HepG2 (cell line): Measurements from ENCODE around the gene FAM110A. TPM values are rescaled to one million over a fixed set of nuclear protein-coding genes. Genes with fewer than 3 reads are reported as not detected.

ENCODE experiments used
- ATAC-seq: fragments of 200-7000 bp; cut with Tn5 transposase; 3 replicates; pipeline ENCODE4 v1.9.1; 2020; ENCODE audit warnings: mild to moderate bottlenecking, moderate library complexity
- BruUV-seq: library from RNA; stranded (reverse); fragments of 400-500 nt; replicated peaks from 2 replicates; lab custom pipeline; 2021; lab: Mats Ljungman, UMichigan
- CTCF ChIA-PET: fragments of 300-600 bp; formaldehyde crosslinking; extraction: SDS; loops from one replicate; lab custom pipeline; 2021; ENCODE audit warnings: low total read pairs, inconsistent platforms, low intra/inter-chr PET ratio; lab: Yijun Ruan, JAX
- POLR2A ChIA-PET: fragments of 350-600 bp; sonication (Branson Sonifier 250); formaldehyde crosslinking; loops from one replicate; lab custom pipeline; 2020; ENCODE audit warnings: antibody characterized with exemption, inconsistent platforms; lab: Yijun Ruan, JAX
- DNase-seq: peaks from one replicate; pipeline ENCODE4 v3.0.0-alpha.2; 2015; ENCODE audit warnings: low spot score
- FAIRE-seq: peaks from 3 replicates; lab custom pipeline; 2011; peaks lifted over from hg19 to GRCh38; lab: Jason Lieb, UNC
- H2AFZ ChIP-seq: one replicate; pipeline ENCODE4 v1.6.1; 2011; ENCODE audit warnings: low read length, inconsistent platforms
- H3K27ac ChIP-seq: fragments of 300-600 bp; 3 replicates; pipeline ENCODE4 v1.8.0; 2011; ENCODE audit warnings: mixed run types, mild to moderate bottlenecking, mixed read lengths, low read length, inconsistent platforms; ENCODE audit not compliant: insufficient read depth; ENCODE audit errors: extremely low read length
- H3K27me3 ChIP-seq, 2 experiments: fragments of 200-600 bp in 1 of 2; 2 replicates in 1 of 2; 3 replicates in 1 of 2; pipeline versions ENCODE4 v1.6.0 to v1.8.0; 2011; ENCODE audit warnings: low read length in 2 of 2, mild to moderate bottlenecking in 2 of 2, moderate library complexity in 2 of 2, inconsistent platforms in 1 of 2; ENCODE audit not compliant: insufficient read depth in 2 of 2, control insufficient read depth in 1 of 2
- H3K36me3 ChIP-seq, 2 experiments: fragments of 200-600 bp in 1 of 2; replicated peaks in 1 of 2; 2 replicates in 1 of 2; 3 replicates in 1 of 2; pipeline versions ENCODE4 v1.5.1 to v1.8.0; 2011; ENCODE audit warnings: low read length in 2 of 2, inconsistent platforms in 1 of 2; ENCODE audit not compliant: insufficient read depth in 2 of 2, control insufficient read depth in 1 of 2
- H3K4me1 ChIP-seq: 2 replicates; pipeline ENCODE4 v1.5.1; 2012; ENCODE audit warnings: low read length, inconsistent platforms; ENCODE audit not compliant: insufficient read depth
- H3K4me2 ChIP-seq: 2 replicates; pipeline ENCODE4 v1.6.0; 2011; ENCODE audit warnings: low read depth, low read length, inconsistent platforms
- H3K4me3 ChIP-seq, 3 experiments: fragments of 200-600 bp in 1 of 3; sonication (generic), shearing (Covaris generic) in 1 of 3; replicated peaks in 1 of 3; 2 replicates each; pipeline ENCODE4 v1.5.1; 2011 to 2016; ENCODE audit warnings: low read length in 3 of 3, inconsistent platforms in 2 of 3, low read depth in 2 of 3, mild to moderate bottlenecking in 2 of 3, control low read depth in 1 of 3, mixed read lengths in 1 of 3; ENCODE audit not compliant: insufficient read depth in 1 of 3
- H3K79me2 ChIP-seq: one replicate; pipeline ENCODE4 v1.6.1; 2011; ENCODE audit warnings: low read length, inconsistent platforms; ENCODE audit not compliant: insufficient read depth
- H3K9ac ChIP-seq: 2 replicates; pipeline ENCODE4 v1.6.0; 2011; ENCODE audit warnings: mild to moderate bottlenecking, low read depth, low read length, inconsistent platforms; ENCODE audit not compliant: insufficient read depth
- H3K9me3 ChIP-seq: 2 replicates; pipeline ENCODE4 v1.5.1; 2012; ENCODE audit warnings: mild to moderate bottlenecking, low read length
- H4K20me1 ChIP-seq: 2 replicates; pipeline ENCODE4 v1.6.0; 2011; ENCODE audit warnings: inconsistent platforms, mild to moderate bottlenecking, low read length, moderate library complexity; ENCODE audit not compliant: insufficient read depth
- CREM ChIP-seq, 2 experiments: sonication (generic) in 1 of 2; formaldehyde crosslinking in 1 of 2; IDR thresholded peaks; 2 replicates each; pipeline versions ENCODE4 v1.4.0 to v1.6.1; 2016 to 2020; ENCODE audit warnings: antibody characterized with exemption in 1 of 2, mild to moderate bottlenecking in 1 of 2, missing genetic modification reagents in 1 of 2
- DR1 ChIP-seq: sonication (generic); formaldehyde crosslinking; IDR thresholded peaks from 2 replicates; pipeline ENCODE4 v1.8.0; 2021; ENCODE audit warnings: mild to moderate bottlenecking, missing genetic modification reagents, inconsistent platforms
- ERF ChIP-seq: IDR thresholded peaks from 2 replicates; pipeline ENCODE4 v1.6.1; 2018; ENCODE audit warnings: missing biosample characterization, missing genetic modification reagents
- GLI4 ChIP-seq: sonication (generic); formaldehyde crosslinking; IDR thresholded peaks from 2 replicates; pipeline ENCODE4 v1.5.1; 2020; ENCODE audit warnings: missing genetic modification reagents, mild to moderate bottlenecking, moderate library complexity, borderline replicate concordance
- HES4 ChIP-seq: sonication (generic); formaldehyde crosslinking; IDR thresholded peaks from 2 replicates; pipeline ENCODE4 v1.9.0; 2021; ENCODE audit warnings: mild to moderate bottlenecking, missing genetic modification reagents, borderline replicate concordance
- NFATC3 ChIP-seq: sonication (generic); formaldehyde crosslinking; IDR thresholded peaks from 2 replicates; pipeline ENCODE4 v1.5.1; 2020; ENCODE audit warnings: mild to moderate bottlenecking, missing genetic modification reagents
- NR0B2 ChIP-seq: sonication (generic); formaldehyde crosslinking; IDR thresholded peaks from 2 replicates; pipeline ENCODE4 v1.4.0; 2020; ENCODE audit warnings: mild to moderate bottlenecking, missing genetic modification reagents
- SMAD9 ChIP-seq: sonication (generic); formaldehyde crosslinking; IDR thresholded peaks from 2 replicates; pipeline ENCODE4 v1.5.1; 2020; ENCODE audit warnings: mild to moderate bottlenecking, missing genetic modification reagents
- TAF15 ChIP-seq: fragments of 200-400 bp; formaldehyde crosslinking; IDR thresholded peaks from one replicate; pipeline ENCODE4 v1.6.1; 2018; ENCODE audit warnings: mild to moderate bottlenecking, low read depth, low read length; ENCODE audit not compliant: poor library complexity, severe bottlenecking
- THAP8 ChIP-seq: sonication (generic); formaldehyde crosslinking; IDR thresholded peaks from 2 replicates; pipeline ENCODE4 v1.5.1; 2020; ENCODE audit warnings: missing genetic modification reagents, mild to moderate bottlenecking, borderline replicate concordance
- TSC22D2 ChIP-seq: sonication (generic); formaldehyde crosslinking; IDR thresholded peaks from 2 replicates; pipeline ENCODE4 v1.5.1; 2020; ENCODE audit warnings: missing genetic modification reagents, mild to moderate bottlenecking, borderline replicate concordance
- ZBTB8A ChIP-seq: sonication (generic); formaldehyde crosslinking; IDR thresholded peaks from 2 replicates; pipeline ENCODE4 v1.4.0; 2020; ENCODE audit warnings: mild to moderate bottlenecking, low read depth, missing genetic modification reagents, borderline replicate concordance
- ZNF496 ChIP-seq: sonication (generic); formaldehyde crosslinking; IDR thresholded peaks from 2 replicates; pipeline ENCODE4 v1.8.1; 2023; ENCODE audit warnings: mild to moderate bottlenecking, moderate library complexity, missing genetic modification reagents; ENCODE audit not compliant: insufficient replicate concordance
- ZNF737 ChIP-seq: sonication (generic); formaldehyde crosslinking; IDR thresholded peaks from 2 replicates; pipeline ENCODE4 v1.5.0; 2020; ENCODE audit warnings: missing genetic modification reagents, mild to moderate bottlenecking, borderline replicate concordance
- ZNF749 ChIP-seq: sonication (generic); formaldehyde crosslinking; IDR thresholded peaks from 2 replicates; pipeline ENCODE4 v1.8.0; 2022; ENCODE audit warnings: mild to moderate bottlenecking, missing genetic modification reagents, moderate library complexity, borderline replicate concordance
- ZSCAN21 ChIP-seq: sonication (generic); formaldehyde crosslinking; IDR thresholded peaks from 2 replicates; pipeline ENCODE4 v1.8.0; 2022; ENCODE audit warnings: mild to moderate bottlenecking, missing genetic modification reagents, moderate library complexity, borderline replicate concordance
- ZSCAN25 ChIP-seq: sonication (generic); formaldehyde crosslinking; IDR thresholded peaks from 2 replicates; pipeline ENCODE4 v1.8.0; 2022; ENCODE audit warnings: mild to moderate bottlenecking, missing genetic modification reagents
- WGBS: methylation state at CpG from one replicate; pipeline ENCODE4 v1.1.6; 2017; ENCODE audit warnings: low lambda C conversion rate; 5-methylcytosine and 5-hydroxymethylcytosine counted together
- in situ Hi-C: cut with HindIII; loops from 2 replicates; pipeline ENCODE4 v1.10.0; 2017; ENCODE audit warnings: low pct_unique_long_range_greater_than_20kb; ENCODE audit not compliant: extremely low pct_ligation_motif_present
- intact Hi-C: fragments of 100-400 bp; cut with micrococcal nuclease; formaldehyde crosslinking; loops from one replicate; pipeline ENCODE4 v1.10.0; 2022; ENCODE audit not compliant: unreplicated experiment
- polyA plus RNA-seq, 8 experiments: library from polyadenylated mRNA; depleted of rRNA in 3 of 8; stranded (reverse) in 7 of 8; unstranded in 1 of 8; fragments of >200 nt; fragmentation: Illumina TruSeq in 4 of 8; extraction: Trizol in 4 of 8; gene quantifications; 2 replicates each; pipeline versions ENCODE4 v1.2.1 to v1.2.3, GENCODE V29; 2011 to 2016; ENCODE audit warnings: low read depth in 4 of 8, missing spikeins in 1 of 8, mixed read lengths in 1 of 8; ENCODE audit not compliant: insufficient read depth in 1 of 8
- total RNA-seq, 5 experiments: library from RNA; depleted of rRNA; stranded (reverse); fragments of >200 nt; fragmentation: Illumina TruSeq; extraction: Trizol; gene quantifications; 2 replicates each; pipeline ENCODE4 v1.2.3, GENCODE V29; 2016; ENCODE audit warnings: low read depth in 1 of 5

The FAM110A gene
- total and polyA plus RNA-seq, 2 of the 13 experiments (the other 11 are each of a cell fraction or from before 2014, with no cell fraction given): 1.9 TPM

GRCh38 chr20:791056-791455, 42.5 kb upstream of the FAM110A start:
- intact Hi-C loops (no loop called here), in situ Hi-C loops (no loop called here)
- ATAC-seq (no peak), FAIRE-seq (no peak), DNase-seq (no peak)
- no peak overlapping the region for H3K9ac ChIP-seq
- ChIA-PET POLR2A (no interaction called here), CTCF (no interaction called here)
- no peaks in the 10 kb centered on the region for H3K4me1 ChIP-seq
- H3K27ac ChIP-seq: no peak overlapping the region
- WGBS: 1% methylated on average over 2 of the region's 2 CpGs
- no peak for TF ChIP-seq DR1 (CRISPR knock-in tag)
- TF ChIP-seq NFATC3: no peak
- no peak for TF ChIP-seq ZNF737
- TF ChIP-seq NR0B2 (CRISPR knock-in tag): no peak
- no peak for TF ChIP-seq THAP8
- no peak for TF ChIP-seq HES4 (CRISPR knock-in tag)
- no peak for TF ChIP-seq ZSCAN25 (CRISPR knock-in tag)
- no peak for TF ChIP-seq SMAD9 (CRISPR knock-in tag)
- no peak for TF ChIP-seq ZNF496 (CRISPR knock-in tag)
- no peak for TF ChIP-seq ZBTB8A
- TF ChIP-seq TAF15: no peak
- no peak for TF ChIP-seq ZNF749 (CRISPR knock-in tag)
- TF ChIP-seq ERF: no peak
- no peak for TF ChIP-seq TSC22D2
- no peak for TF ChIP-seq GLI4
- no peak for TF ChIP-seq CREM (IDR thresholded peaks at IDR 0.05)
- TF ChIP-seq CREM (CRISPR knock-in tag; IDR thresholded peaks at IDR 0.05): no peak
- no peak for TF ChIP-seq ZSCAN21 (CRISPR knock-in tag)
- H3K4me3 ChIP-seq: no peak overlapping the region
- H2AFZ ChIP-seq: no peak overlapping the region
- no peaks in the 10 kb centered on the region for H4K20me1 ChIP-seq
- BruUV-seq: no TSS peak
- no peak overlapping the region for H3K4me2 ChIP-seq
- H3K79me2 ChIP-seq: no peaks in the 10 kb centered on the region
- H3K27me3 ChIP-seq: peaks cover 0 to 44% of the 10 kb centered on the region in 2 experiments; a peak in 3 of 5 replicates
- no peaks in the 10 kb centered on the region for H3K36me3 ChIP-seq
- H3K9me3 ChIP-seq: no peaks in the 10 kb centered on the region
